A549 (cell line): Measurements from ENCODE around the gene NRSN2.

Source experiments
- CHD2 ChIP-seq: fragments of 150-350 bp; IDR thresholded peaks from 2 replicates; pipeline ENCODE4 v1.6.1; 2014; ENCODE audit warnings: low read length; ENCODE audit not compliant: partially characterized antibody
- CTCF ChIP-seq: fragments of >200 bp; sonication (Bioruptor Twin); formaldehyde crosslinking; IDR thresholded peaks from 3 replicates; pipeline ENCODE4 v1.5.1; 2016
- JUNB ChIP-seq: fragments of >200 bp; sonication (Bioruptor Twin); formaldehyde crosslinking; IDR thresholded peaks from 2 replicates; pipeline ENCODE4 v1.6.1; 2016
- MAX ChIP-seq: IDR thresholded peaks from 2 replicates; pipeline ENCODE4 v1.6.1; 2012
- PHF8 ChIP-seq: fragments of 200-600 bp; sonication (generic); IDR thresholded peaks from 2 replicates; pipeline ENCODE4 v1.6.1; 2016; ENCODE audit warnings: low read depth, mild to moderate bottlenecking, antibody characterized with exemption, moderate library complexity, borderline replicate concordance
- POLR2A ChIP-seq: IDR thresholded peaks from 2 replicates; pipeline ENCODE4 v1.6.1; 2012; ENCODE audit warnings: mild to moderate bottlenecking, low read length
- RAD21 ChIP-seq, 2 experiments: fragments of >200 bp in 1 of 2; sonication (Bioruptor Twin) in 1 of 2; formaldehyde crosslinking in 1 of 2; IDR thresholded peaks in 1 of 2; conservative IDR thresholded peaks in 1 of 2; 2 replicates in 1 of 2; 3 replicates in 1 of 2; pipeline ENCODE4 v1.6.1; 2012 to 2018; ENCODE audit warnings: inconsistent platforms in 1 of 2
- RCOR1 ChIP-seq: fragments of 150-350 bp; IDR thresholded peaks from 2 replicates; pipeline ENCODE4 v1.6.1; 2014; ENCODE audit warnings: antibody characterized with exemption, low read length, low read depth
- SREBF2 ChIP-seq: fragments of 450-650 bp; IDR thresholded peaks from 2 replicates; pipeline ENCODE4 v1.6.1; 2014; ENCODE audit warnings: mild to moderate bottlenecking, moderate library complexity

GRCh38 chr20:308427-309038 lies 38.4 kb upstream of the NRSN2 start:
- TF ChIP-seq RAD21 (conservative IDR thresholded peaks at IDR 0.05 in 1 of 2, IDR thresholded peaks at IDR 0.05 in 1 of 2) (no peak), CTCF (no peak), RCOR1 (no peak), MAX (no peak), CHD2 (no peak), SREBF2 (no peak), POLR2A (no peak), PHF8 (no peak), JUNB (no peak)
